H9 (cell line): ENCODE measurements around the gene CD79A. TPM values are rescaled to one million over a fixed set of nuclear protein-coding genes. Genes with fewer than 3 reads are reported as not detected.
A peak's percentile ranks its signal among the peaks of the same experiment; 100 is the strongest.

ENCODE experiments used
- DNase-seq: peaks from one replicate; pipeline ENCODE4 v3.0.0-alpha.2; 2017
- H2AFZ ChIP-seq: one replicate; pipeline ENCODE4 v1.6.1; 2013; ENCODE audit warnings: mild to moderate bottlenecking, low read length, control low read depth, moderate library complexity
- H2AK5ac ChIP-seq: 2 replicates; pipeline ENCODE4 v1.6.1; 2013; ENCODE audit warnings: low read length, control low read depth, mixed read lengths; ENCODE audit not compliant: insufficient read length
- H2BK120ac ChIP-seq: one replicate; pipeline ENCODE4 v1.6.1; 2013; ENCODE audit warnings: low read depth, mild to moderate bottlenecking, low read length, control low read depth, inconsistent platforms; ENCODE audit not compliant: poor library complexity, severe bottlenecking
- H2BK12ac ChIP-seq: 2 replicates; pipeline ENCODE4 v1.6.1; 2013; ENCODE audit warnings: low read length, control low read depth, mixed read lengths, low read depth; ENCODE audit not compliant: insufficient read length
- H2BK15ac ChIP-seq: 2 replicates; pipeline ENCODE4 v1.6.1; 2013; ENCODE audit warnings: low read depth, low read length, control low read depth
- H2BK20ac ChIP-seq: one replicate; pipeline ENCODE4 v1.6.1; 2013; ENCODE audit warnings: low read depth, mild to moderate bottlenecking, low read length, control low read depth, inconsistent platforms; ENCODE audit not compliant: poor library complexity, severe bottlenecking
- H2BK5ac ChIP-seq: 2 replicates; pipeline ENCODE4 v1.6.1; 2013; ENCODE audit warnings: low read length, control low read depth, mixed read lengths; ENCODE audit not compliant: insufficient read length
- H3K14ac ChIP-seq: 2 replicates; pipeline ENCODE4 v1.6.1; 2013; ENCODE audit warnings: low read length, control low read depth; ENCODE audit not compliant: insufficient read depth
- H3K18ac ChIP-seq: 2 replicates; pipeline ENCODE4 v1.6.1; 2013; ENCODE audit warnings: low read depth, mild to moderate bottlenecking, mixed read lengths, low read length, control low read depth; ENCODE audit not compliant: insufficient read length
- H3K23ac ChIP-seq: 2 replicates; pipeline ENCODE4 v1.6.1; 2013; ENCODE audit warnings: low read length, control low read depth, mixed read lengths, low read depth; ENCODE audit not compliant: insufficient read length
- H3K23me2 ChIP-seq: 2 replicates; pipeline ENCODE4 v1.6.1; 2013; ENCODE audit warnings: low read depth, mild to moderate bottlenecking, mixed read lengths, low read length, control low read depth; ENCODE audit not compliant: insufficient read length, poor library complexity, severe bottlenecking
- H3K27ac ChIP-seq: 2 replicates; pipeline ENCODE4 v1.5.1; 2013; ENCODE audit warnings: low read length, control low read depth, mixed read lengths, low read depth; ENCODE audit not compliant: insufficient read length
- H3K27me3 ChIP-seq: 2 replicates; pipeline ENCODE4 v1.6.1; 2013; ENCODE audit warnings: low read length, control low read depth, inconsistent platforms; ENCODE audit not compliant: insufficient read depth
- H3K4ac ChIP-seq: 2 replicates; pipeline ENCODE4 v1.6.1; 2013; ENCODE audit warnings: low read depth, mild to moderate bottlenecking, control low read depth, inconsistent platforms, low read length, moderate library complexity
- H3K4me1 ChIP-seq: 2 replicates; pipeline ENCODE4 v1.6.1; 2013; ENCODE audit warnings: low read length, control low read depth, inconsistent platforms; ENCODE audit not compliant: insufficient read depth
- H3K4me2 ChIP-seq: 2 replicates; pipeline ENCODE4 v1.6.1; 2013; ENCODE audit warnings: low read length, control low read depth, mixed read lengths; ENCODE audit not compliant: insufficient read length, insufficient read depth
- H3K56ac ChIP-seq: 2 replicates; pipeline ENCODE4 v1.6.1; 2013; ENCODE audit warnings: low read depth, mild to moderate bottlenecking, mixed read lengths, low read length, control low read depth; ENCODE audit not compliant: insufficient read length
- H3K79me1 ChIP-seq: 2 replicates; pipeline ENCODE4 v1.6.1; 2013; ENCODE audit warnings: low read depth, mild to moderate bottlenecking, moderate library complexity, low read length, control low read depth, inconsistent platforms; ENCODE audit not compliant: insufficient read depth, poor library complexity, severe bottlenecking
- H3K79me2 ChIP-seq: 2 replicates; pipeline ENCODE4 v1.6.1; 2013; ENCODE audit warnings: low read length, control low read depth, inconsistent platforms; ENCODE audit not compliant: insufficient read depth
- H3K9ac ChIP-seq: 2 replicates; pipeline ENCODE4 v1.6.1; 2013; ENCODE audit warnings: low read length, control low read depth, mixed read lengths; ENCODE audit not compliant: insufficient read length; ENCODE audit errors: extremely low read depth
- H3K9me3 ChIP-seq: one replicate; pipeline ENCODE4 v1.6.1; 2013; ENCODE audit warnings: low read depth, low read length, inconsistent platforms; ENCODE audit not compliant: control insufficient read depth
- H3T11ph ChIP-seq: one replicate; pipeline ENCODE4 v1.6.1; 2013; ENCODE audit warnings: mild to moderate bottlenecking, low read length, control low read depth, inconsistent platforms
- H4K20me1 ChIP-seq: one replicate; pipeline ENCODE4 v1.6.1; 2013; ENCODE audit not compliant: control insufficient read depth, insufficient read length, insufficient read depth
- H4K5ac ChIP-seq: 2 replicates; pipeline ENCODE4 v1.6.1; 2013; ENCODE audit warnings: low read depth, mild to moderate bottlenecking, mixed read lengths, low read length, control low read depth; ENCODE audit not compliant: insufficient read length
- H4K8ac ChIP-seq: replicated peaks from 2 replicates; pipeline ENCODE4 v1.6.1; 2013; ENCODE audit warnings: low read length, control low read depth, mixed read lengths, low read depth; ENCODE audit not compliant: insufficient read length
- H4K91ac ChIP-seq: 2 replicates; pipeline ENCODE4 v1.6.1; 2013; ENCODE audit warnings: low read depth, mild to moderate bottlenecking, moderate library complexity, mixed read lengths, low read length, control low read depth; ENCODE audit not compliant: insufficient read length
- H3K27ac Mint-ChIP-seq, 3 experiments: 2 replicates in 2 of 3; 3 replicates in 1 of 3; pipeline ENCODE4 v1.8.0; 2020 to 2021; ENCODE audit warnings: mixed read lengths in 3 of 3, mild to moderate bottlenecking in 1 of 3, moderate library complexity in 1 of 3
- H3K27me3 Mint-ChIP-seq: 2 replicates; pipeline ENCODE4 v1.8.0; 2021; ENCODE audit warnings: low read depth, mild to moderate bottlenecking, moderate library complexity, mixed read lengths
- H3K36me3 Mint-ChIP-seq, 3 experiments: 2 replicates in 2 of 3; 3 replicates in 1 of 3; pipeline ENCODE4 v1.8.0; 2020 to 2021; ENCODE audit warnings: low read depth in 3 of 3, mixed read lengths in 3 of 3; ENCODE audit not compliant: insufficient read depth in 1 of 3
- H3K4me1 Mint-ChIP-seq, 2 experiments: 2 replicates each; pipeline ENCODE4 v1.8.0; 2020; ENCODE audit warnings: mixed read lengths in 2 of 2
- H3K4me3 Mint-ChIP-seq, 2 experiments: 2 replicates in 1 of 2; 3 replicates in 1 of 2; pipeline ENCODE4 v1.8.0; 2020 to 2021; ENCODE audit warnings: mild to moderate bottlenecking in 2 of 2, mixed read lengths in 2 of 2, moderate library complexity in 1 of 2
- H3K9me3 Mint-ChIP-seq, 2 experiments: 2 replicates in 1 of 2; 3 replicates in 1 of 2; pipeline ENCODE4 v1.8.0; 2020; ENCODE audit warnings: mild to moderate bottlenecking in 2 of 2, mixed read lengths in 2 of 2, moderate library complexity in 1 of 2
- WGBS: extraction: QIAGEN DNeasy Blood & Tissue Kit; methylation state at CpG from one replicate; pipeline ENCODE4 v1.1.7; 2013; ENCODE audit warnings: missing lambda C conversion rate, low lambda C conversion rate, mixed read lengths; ENCODE audit not compliant: insufficient read length; ENCODE audit errors: extremely low coverage; 5-methylcytosine and 5-hydroxymethylcytosine counted together
- total RNA-seq: library from RNA; stranded (reverse); gene quantifications from 2 replicates; pipeline ENCODE4 v1.2.1, GENCODE V29; 2021
- TF ChIP-seq, protein P1 (sequence below): fragments of 200-600 bp; sonication (generic); conservative IDR thresholded peaks from 3 replicates; pipeline ENCODE4 v1.8.0; 2021; ENCODE audit warnings: antibody characterized with exemption, mild to moderate bottlenecking

The CD79A gene
- total RNA-seq, 1 experiment from 2014 or later, result 0.22 TPM

- H2BK15ac ChIP-seq, result no peak within 1 kb of the TSS
- H3K9ac ChIP-seq, result no peak within 1 kb of the TSS
- H3K4ac ChIP-seq, result no peak within 1 kb of the TSS
- H3K27ac Mint-ChIP-seq, result no peak within 1 kb of the TSS
- TF ChIP-seq, protein P1, sequence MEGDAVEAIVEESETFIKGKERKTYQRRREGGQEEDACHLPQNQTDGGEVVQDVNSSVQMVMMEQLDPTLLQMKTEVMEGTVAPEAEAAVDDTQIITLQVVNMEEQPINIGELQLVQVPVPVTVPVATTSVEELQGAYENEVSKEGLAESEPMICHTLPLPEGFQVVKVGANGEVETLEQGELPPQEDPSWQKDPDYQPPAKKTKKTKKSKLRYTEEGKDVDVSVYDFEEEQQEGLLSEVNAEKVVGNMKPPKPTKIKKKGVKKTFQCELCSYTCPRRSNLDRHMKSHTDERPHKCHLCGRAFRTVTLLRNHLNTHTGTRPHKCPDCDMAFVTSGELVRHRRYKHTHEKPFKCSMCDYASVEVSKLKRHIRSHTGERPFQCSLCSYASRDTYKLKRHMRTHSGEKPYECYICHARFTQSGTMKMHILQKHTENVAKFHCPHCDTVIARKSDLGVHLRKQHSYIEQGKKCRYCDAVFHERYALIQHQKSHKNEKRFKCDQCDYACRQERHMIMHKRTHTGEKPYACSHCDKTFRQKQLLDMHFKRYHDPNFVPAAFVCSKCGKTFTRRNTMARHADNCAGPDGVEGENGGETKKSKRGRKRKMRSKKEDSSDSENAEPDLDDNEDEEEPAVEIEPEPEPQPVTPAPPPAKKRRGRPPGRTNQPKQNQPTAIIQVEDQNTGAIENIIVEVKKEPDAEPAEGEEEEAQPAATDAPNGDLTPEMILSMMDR, result no peak
- H3K4me1 ChIP-seq, result peaks cover 5% of the 10 kb centered on the region; the same call in 1 of the 2 replicates
- no peak within 1 kb of the TSS for H2BK20ac ChIP-seq
- H3K23me2 ChIP-seq, result peaks cover 2% of the 10 kb centered on the region
- peak within 1 kb of the TSS; percentile 59 to 84 for H3K4me3 Mint-ChIP-seq
- WGBS, result no CpG with 5 or more reads among the region's 49 CpGs
- no peak within 1 kb of the TSS for H3K27ac ChIP-seq
- peaks cover 21 to 38% of the 10 kb centered on the region in 2 experiments for H3K4me1 Mint-ChIP-seq
- H2BK12ac ChIP-seq, result no peak within 1 kb of the TSS
- H3K79me2 ChIP-seq, result no peaks in the 10 kb centered on the region
- H3K36me3 Mint-ChIP-seq, result no peaks in the 10 kb centered on the region
- H4K91ac ChIP-seq, result no peak within 1 kb of the TSS
- H3K79me1 ChIP-seq, result no peaks in the 10 kb centered on the region
- H3K23ac ChIP-seq, result no peak within 1 kb of the TSS
- H3K27me3 Mint-ChIP-seq, result peaks cover 2% of the 10 kb centered on the region
- no peak within 1 kb of the TSS for H3K56ac ChIP-seq
- H3K9me3 Mint-ChIP-seq, result peaks cover 0 to 3% of the 10 kb centered on the region in 2 experiments; a peak in 4 of 5 replicates
- H4K20me1 ChIP-seq, result no peaks in the 10 kb centered on the region
- no peak within 1 kb of the TSS for H2AK5ac ChIP-seq
- no peak within 1 kb of the TSS for H2BK120ac ChIP-seq
- H3K27me3 ChIP-seq, result peaks cover 91% of the 10 kb centered on the region
- H3K18ac ChIP-seq, result no peak within 1 kb of the TSS
- H3K9me3 ChIP-seq, result no peaks in the 10 kb centered on the region
- H3K4me2 ChIP-seq, result peak within 1 kb of the TSS; percentile 72
- H3T11ph ChIP-seq, result no peak within 1 kb of the TSS
- DNase-seq, result no peak
- no peak within 1 kb of the TSS for H3K14ac ChIP-seq
- H2AFZ ChIP-seq, result no peak within 1 kb of the TSS
- H4K5ac ChIP-seq, result no peak within 1 kb of the TSS
- no peak within 1 kb of the TSS for H2BK5ac ChIP-seq
- no peak within 1 kb of the TSS for H4K8ac ChIP-seq
Observed at GRCh38 chr19:41928221-41928683, 51.2 kb downstream of the CD79A start, which contains the start of gene ERFL. Gene ERFL (minus strand): TSS chr19:41928449. CDS start chr19:41912919, 15,530 bp downstream.
